ENCODE data around the gene BACH2. TPM values are rescaled to one million over a fixed set of nuclear protein-coding genes. Genes with fewer than 3 reads are reported as not detected.

BACH2 gene
- polyA plus RNA-seq, 1 experiment = 2.2 TPM

- POLR2A ChIA-PET = no interaction called here
- CTCF ChIA-PET = no interaction called here
- H3K4me3 ChIP-seq (ENCODE audit: low read depth, low read length) = no peak overlapping the region
- no peak overlapping the region for H3K27ac ChIP-seq (ENCODE audit: low read depth, low read length)
- DNase-seq (ENCODE audit: low read depth, low spot score) = no peak
- H3K9me3 ChIP-seq (ENCODE audit: control insufficient read depth, insufficient read depth, low read length) = no peaks in the 10 kb centered on the region
- H3K27me3 ChIP-seq (ENCODE audit: control insufficient read depth, insufficient read depth, low read length) = no peaks in the 10 kb centered on the region
- TF ChIP-seq, protein P1, sequence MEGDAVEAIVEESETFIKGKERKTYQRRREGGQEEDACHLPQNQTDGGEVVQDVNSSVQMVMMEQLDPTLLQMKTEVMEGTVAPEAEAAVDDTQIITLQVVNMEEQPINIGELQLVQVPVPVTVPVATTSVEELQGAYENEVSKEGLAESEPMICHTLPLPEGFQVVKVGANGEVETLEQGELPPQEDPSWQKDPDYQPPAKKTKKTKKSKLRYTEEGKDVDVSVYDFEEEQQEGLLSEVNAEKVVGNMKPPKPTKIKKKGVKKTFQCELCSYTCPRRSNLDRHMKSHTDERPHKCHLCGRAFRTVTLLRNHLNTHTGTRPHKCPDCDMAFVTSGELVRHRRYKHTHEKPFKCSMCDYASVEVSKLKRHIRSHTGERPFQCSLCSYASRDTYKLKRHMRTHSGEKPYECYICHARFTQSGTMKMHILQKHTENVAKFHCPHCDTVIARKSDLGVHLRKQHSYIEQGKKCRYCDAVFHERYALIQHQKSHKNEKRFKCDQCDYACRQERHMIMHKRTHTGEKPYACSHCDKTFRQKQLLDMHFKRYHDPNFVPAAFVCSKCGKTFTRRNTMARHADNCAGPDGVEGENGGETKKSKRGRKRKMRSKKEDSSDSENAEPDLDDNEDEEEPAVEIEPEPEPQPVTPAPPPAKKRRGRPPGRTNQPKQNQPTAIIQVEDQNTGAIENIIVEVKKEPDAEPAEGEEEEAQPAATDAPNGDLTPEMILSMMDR (IDR thresholded peaks at IDR 0.05; ENCODE audit: low read depth, low read length) = no peak
Measured at GRCh38 chr6:90241229-90241880, 55.3 kb downstream of the BACH2 start.

GRCh38 chr6:90238496-90239266 is 58.0 kb downstream of the BACH2 start:
- Histone ChIP-seq H3K4me3 (ENCODE audit: low read depth, low read length) (no peak overlapping the region), H3K27ac (ENCODE audit: low read depth, low read length) (no peak overlapping the region), H3K27me3 (ENCODE audit: control insufficient read depth, insufficient read depth, low read length) (no peaks in the 10 kb centered on the region), H3K9me3 (ENCODE audit: control insufficient read depth, insufficient read depth, low read length) (no peaks in the 10 kb centered on the region)
- no peak for DNase-seq (ENCODE audit: low read depth, low spot score)
- CTCF ChIA-PET = interaction anchor here (0.8 kb wide), 1 partner anchor 298 kb away, joined by 3 read pairs; no protein-coding TSS in a partner anchor
- POLR2A ChIA-PET = interaction anchor here (0.6 kb wide), 1 partner anchor 240 kb away, joined by 3 read pairs; no protein-coding TSS in a partner anchor
- TF ChIP-seq, protein P1 (IDR thresholded peaks at IDR 0.05; ENCODE audit: low read depth, low read length) = no peak

DNA sequence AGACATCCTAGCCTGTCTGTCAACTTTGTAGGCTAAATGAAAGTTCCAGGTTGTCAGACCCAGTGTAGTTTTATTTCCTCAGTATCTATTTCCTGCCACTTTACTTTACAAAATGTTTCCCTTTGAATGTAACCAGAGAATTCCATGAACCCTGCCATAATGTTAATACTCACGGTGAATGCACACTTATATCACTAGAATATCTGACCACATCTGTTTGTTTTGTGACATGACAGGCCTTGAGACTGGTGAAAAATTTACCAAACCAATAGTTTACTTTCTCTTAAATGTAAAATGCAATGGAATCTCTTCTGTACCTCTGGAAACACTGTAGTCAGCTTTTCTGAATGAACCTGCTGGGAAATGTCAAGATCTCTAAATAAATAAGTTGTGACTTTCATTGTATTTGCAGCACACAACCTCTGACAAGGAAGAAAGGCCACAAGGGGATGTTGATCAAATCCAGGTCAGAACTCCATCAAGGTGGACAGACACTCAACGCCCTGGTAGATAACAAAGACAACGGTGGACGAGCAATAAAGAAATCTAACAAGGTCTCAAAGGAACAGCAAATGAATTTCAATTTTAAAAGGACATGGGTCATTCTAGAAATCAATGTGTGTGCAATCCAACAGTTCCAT is 59.2 kb downstream of the BACH2 start:
- Histone ChIP-seq H3K27me3 (ENCODE audit: control insufficient read depth, insufficient read depth, low read length) (no peaks in the 10 kb centered on the region), H3K4me3 (ENCODE audit: low read depth, low read length) (no peak overlapping the region), H3K9me3 (ENCODE audit: control insufficient read depth, insufficient read depth, low read length) (no peaks in the 10 kb centered on the region), H3K27ac (ENCODE audit: low read depth, low read length) (no peak overlapping the region)
- ChIA-PET POLR2A (no interaction called here), CTCF (no interaction called here)
- no peak for DNase-seq (ENCODE audit: low read depth, low spot score)
- TF ChIP-seq, protein P1 (IDR thresholded peaks at IDR 0.05; ENCODE audit: low read depth, low read length) = no peak

DNA sequence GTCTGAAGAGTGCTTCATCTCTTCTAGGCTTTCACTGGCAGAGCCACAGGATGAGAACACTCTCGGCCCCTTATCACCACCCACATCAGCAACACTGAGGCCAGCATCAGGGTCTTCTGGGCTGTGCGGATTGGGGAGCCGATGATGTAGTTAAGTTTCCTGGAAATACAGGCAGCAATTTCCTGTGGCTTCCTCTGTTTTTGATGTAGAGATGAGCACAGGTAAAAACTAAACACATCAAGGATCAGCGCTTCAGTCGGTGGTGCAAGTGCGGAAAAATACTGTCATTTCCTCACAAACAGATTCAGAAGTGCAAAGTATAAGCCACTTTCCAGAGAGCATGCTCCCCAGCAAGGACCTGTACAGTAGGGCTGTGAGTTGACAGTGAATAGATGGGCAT is 62.6 kb downstream of the BACH2 start:
- H3K9me3 ChIP-seq (ENCODE audit: control insufficient read depth, insufficient read depth, low read length) = no peaks in the 10 kb centered on the region
- POLR2A ChIA-PET = no interaction called here
- CTCF ChIA-PET = no interaction called here

More for the DNA sequence above, 62.6 kb downstream of the BACH2 start:
- TF ChIP-seq, protein P1 (IDR thresholded peaks at IDR 0.05; ENCODE audit: low read depth, low read length) = no peak
- Histone ChIP-seq H3K27ac (ENCODE audit: low read depth, low read length) (no peak overlapping the region), H3K4me3 (ENCODE audit: low read depth, low read length) (no peak overlapping the region), H3K27me3 (ENCODE audit: control insufficient read depth, insufficient read depth, low read length) (no peaks in the 10 kb centered on the region)
- DNase-seq (ENCODE audit: low read depth, low spot score) = no peak

Measured in AG04450 (cell line).